Prostate gland (tissue), 2 donors: ENCODE data around the gene SH3D19. TPM values are rescaled to one million over a fixed set of nuclear protein-coding genes. Genes with fewer than 3 reads are reported as not detected.
A peak's percentile ranks its signal among the peaks of the same experiment; 100 is the strongest.

Source experiments
- DNase-seq: peaks from one replicate; pipeline ENCODE4 v3.0.0-alpha.2; 2019; ENCODE audit warnings: low spot score
- H3K27ac ChIP-seq, 2 donors: fragments of 200-600 bp; sonication (generic); 2 replicates each; pipeline ENCODE4 v1.5.1; 2017 to 2019
- H3K27me3 ChIP-seq: fragments of 200-600 bp; sonication (generic); replicated peaks from 2 replicates; pipeline ENCODE4 v1.5.1; 2019; ENCODE audit not compliant: insufficient read depth
- H3K36me3 ChIP-seq, 2 donors: fragments of 200-600 bp; sonication (generic); 1 replicate in 1 of 2; 2 replicates in 1 of 2; pipeline versions ENCODE4 v1.5.1 to v1.8.1; 2017 to 2019
- H3K4me1 ChIP-seq: fragments of 200-600 bp; sonication (generic); replicated peaks from 2 replicates; pipeline ENCODE4 v1.5.1; 2019
- H3K4me3 ChIP-seq, 2 donors: fragments of 200-600 bp; sonication (generic); 2 replicates each; pipeline ENCODE4 v1.5.1; 2017 to 2019
- H3K9me3 ChIP-seq: fragments of 200-600 bp; sonication (generic); 2 replicates; pipeline ENCODE4 v1.5.1; 2017
- CTCF ChIP-seq, 4 experiments: fragments of 200-600 bp in 2 of 4; fragments of 450-650 bp in 2 of 4; sonication (generic) in 2 of 4; IDR thresholded peaks; 1 replicate in 3 of 4; 2 replicates in 1 of 4; pipeline ENCODE4 v1.5.1; 2016 to 2019; ENCODE audit warnings: antibody characterized with exemption in 4 of 4, mild to moderate bottlenecking in 2 of 4, moderate library complexity in 2 of 4
- POLR2A ChIP-seq: fragments of 450-650 bp; IDR thresholded peaks from one replicate; pipeline ENCODE4 v1.6.1; 2016; ENCODE audit warnings: antibody characterized with exemption, mild to moderate bottlenecking
- POLR2AphosphoS5 ChIP-seq: sonication (generic); formaldehyde crosslinking; IDR thresholded peaks from one replicate; pipeline ENCODE4 v1.6.1; 2017; ENCODE audit warnings: antibody characterized with exemption
- WGBS: methylation state at CpG from one replicate; pipeline ENCODE4 v1.1.5; 2018; 5-methylcytosine and 5-hydroxymethylcytosine counted together
- intact Hi-C: fragments of 100-400 bp; cut with DNase I; formaldehyde crosslinking; loops from one replicate; pipeline ENCODE4 v1.14.2; 2022
- total RNA-seq, 2 donors: library from RNA; depleted of rRNA; stranded (reverse); fragments of >200 nt; gene quantifications; one replicate each; pipeline ENCODE4 v1.1.0, GENCODE V29; 2016

SH3D19 gene
- total RNA-seq, 2 donors from 2014 or later = 27.1 to 61.1 TPM

DNA sequence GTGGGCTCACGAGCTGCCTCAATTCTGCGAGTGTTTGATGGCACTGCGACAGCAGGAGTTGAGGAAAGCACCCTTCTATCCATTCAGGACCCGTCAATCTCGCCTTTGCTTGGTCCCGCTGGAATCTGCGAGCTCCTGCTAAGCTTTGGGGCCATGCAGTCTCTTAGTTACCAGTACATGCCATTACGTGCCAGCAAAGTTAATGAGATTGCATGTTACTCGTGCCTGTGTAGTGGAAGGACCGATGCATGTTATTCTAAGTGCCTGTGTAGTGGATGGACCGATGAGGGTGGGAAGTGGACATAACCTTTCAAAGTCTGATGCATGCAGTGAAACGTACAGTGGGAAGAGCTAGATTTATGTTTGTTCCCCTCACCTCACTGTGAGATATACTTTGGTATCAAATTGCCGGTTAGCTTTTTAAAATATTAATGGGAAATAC, 225.4 kb downstream of the SH3D19 start:
- Histone ChIP-seq H3K27ac (peak overlapping the region; percentile 84 to 85), H3K9me3 (no peaks in the 10 kb centered on the region), H3K4me1 (peaks cover 4% of the 10 kb centered on the region), H3K27me3 (no peaks in the 10 kb centered on the region), H3K36me3 (peaks cover 0 to 6% of the 10 kb centered on the region in 2 donors), H3K4me3 (peak overlapping the region; percentile 78 to 83)
- TF ChIP-seq CTCF (IDR thresholded peaks at IDR 0.05) (no peak), POLR2A (no peak), POLR2AphosphoS5 (no peak)
- intact Hi-C loops = no loop called here
- no peak for DNase-seq
- 0% methylated on average over 13 of the region's 13 CpGs for WGBS

DNA sequence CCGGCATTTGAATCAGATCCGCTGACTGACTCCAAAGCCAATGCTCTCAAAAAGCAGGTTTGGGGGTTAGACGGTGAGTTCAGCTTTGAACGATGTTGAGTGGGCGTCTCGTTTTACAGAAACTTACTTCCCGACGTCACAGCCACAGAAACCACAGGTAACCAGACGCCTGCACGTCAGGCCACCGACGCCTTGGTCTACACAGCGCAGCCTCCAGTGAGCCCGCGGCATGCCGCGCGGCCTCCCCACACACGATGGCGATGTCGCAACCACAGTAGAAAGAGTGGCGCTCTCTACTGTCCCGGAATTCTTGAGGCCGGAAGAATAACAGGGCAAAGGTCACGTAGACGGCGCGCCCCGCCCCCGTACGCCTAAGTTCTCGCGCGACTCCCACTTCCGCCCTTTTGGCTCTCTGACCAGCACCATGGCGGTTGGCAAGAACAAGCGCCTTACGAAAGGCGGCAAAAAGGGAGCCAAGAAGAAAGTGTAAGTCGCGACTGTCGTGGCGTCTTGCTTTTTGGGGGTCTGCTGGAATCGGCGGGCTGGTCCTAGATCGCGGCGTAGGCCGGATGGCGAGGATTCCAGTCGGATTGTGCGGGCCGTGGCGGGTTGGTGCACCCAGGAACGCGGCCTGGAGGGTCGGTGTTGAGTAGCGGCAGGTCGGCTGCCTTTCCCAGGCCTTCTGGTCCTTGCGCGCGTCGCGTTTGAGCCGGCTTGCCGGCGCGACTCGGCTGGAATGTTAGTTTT, 226.0 kb downstream of the SH3D19 start, which contains the start of gene RPS3A:
Gene RPS3A, plus strand, starts transcription at position 400 of the 747 bp plus-strand sequence. Its CDS starts 25 bp downstream, at position 425.
- H3K27me3 ChIP-seq = no peaks in the 10 kb centered on the region
- peak within 1 kb of the TSS; percentile 78 to 83 for H3K4me3 ChIP-seq
- WGBS = 1% methylated on average over 69 of the region's 69 CpGs
- peak; percentile 95 for DNase-seq
- H3K27ac ChIP-seq = peak within 1 kb of the TSS; percentile 84 to 85
- intact Hi-C loops = no loop called here
- TF ChIP-seq CTCF (IDR thresholded peaks at IDR 0.05) = peak; percentile 54 to 95 (median 93)
- peak; percentile 98 for TF ChIP-seq POLR2AphosphoS5
- peak; percentile 54 for TF ChIP-seq POLR2A
- no peaks in the 10 kb centered on the region for H3K9me3 ChIP-seq
- peaks cover 0 to 6% of the 10 kb centered on the region in 2 donors for H3K36me3 ChIP-seq
- H3K4me1 ChIP-seq = peaks cover 4% of the 10 kb centered on the region

DNA sequence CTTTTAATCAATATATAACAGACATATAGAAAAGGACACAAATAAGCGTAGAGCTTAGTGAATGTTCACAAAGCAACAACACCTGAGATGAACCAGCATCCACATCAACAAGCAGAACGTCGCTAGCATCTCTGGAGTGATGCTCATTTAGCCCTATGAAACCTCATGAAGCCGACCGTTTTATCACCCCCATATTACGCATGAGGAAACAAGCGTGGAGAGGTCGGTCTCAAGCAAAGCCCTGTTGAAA, 226.5 kb downstream of the SH3D19 start:
- 16% methylated on average over 8 of the region's 8 CpGs for WGBS
- TF ChIP-seq CTCF (IDR thresholded peaks at IDR 0.05) (no peak), POLR2A (no peak), POLR2AphosphoS5 (no peak)
- no peaks in the 10 kb centered on the region for H3K27me3 ChIP-seq
- intact Hi-C loops = no loop called here
- peaks cover 0 to 6% of the 10 kb centered on the region in 2 donors for H3K36me3 ChIP-seq
- H3K9me3 ChIP-seq = no peaks in the 10 kb centered on the region
- H3K4me3 ChIP-seq = peak overlapping the region; percentile 78 to 83
- no peak overlapping the region for H3K27ac ChIP-seq
- DNase-seq = no peak
- H3K4me1 ChIP-seq = peaks cover 4% of the 10 kb centered on the region

- H3K4me1 ChIP-seq = peaks cover 4% of the 10 kb centered on the region
- intact Hi-C loops = no loop called here
- H3K9me3 ChIP-seq = no peaks in the 10 kb centered on the region
- H3K4me3 ChIP-seq = no peak overlapping the region
- no peaks in the 10 kb centered on the region for H3K27me3 ChIP-seq
- H3K36me3 ChIP-seq = no peaks in the 10 kb centered on the region
- no peak for TF ChIP-seq POLR2A
- no peak for TF ChIP-seq CTCF (IDR thresholded peaks at IDR 0.05)
- no peak for TF ChIP-seq POLR2AphosphoS5
- H3K27ac ChIP-seq = no peak overlapping the region
- WGBS = 90% methylated on average over 3 of the region's 3 CpGs
- no peak for DNase-seq
Observed at GRCh38 chr4:151097759-151098158, 227.6 kb downstream of the SH3D19 start.

DNA sequence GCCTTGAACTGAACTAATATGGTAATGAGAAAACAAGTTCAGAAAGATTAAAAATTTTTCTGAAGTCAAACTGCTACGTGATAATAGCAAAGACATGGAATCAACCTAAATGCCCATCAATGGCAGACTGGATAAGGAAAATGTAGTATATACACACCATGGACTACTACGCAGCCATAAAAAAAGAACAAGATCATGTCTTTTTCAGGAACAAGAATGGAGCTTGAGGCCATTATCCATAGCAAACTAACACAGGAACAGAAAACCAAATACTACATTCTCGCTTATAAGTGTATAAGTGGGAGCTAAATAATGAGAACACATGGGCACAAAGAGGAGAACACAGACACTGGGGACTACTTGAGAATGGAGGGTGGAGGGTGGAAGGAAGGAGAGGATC, 230.3 kb downstream of the SH3D19 start:
- intact Hi-C loops = no loop called here
- TF ChIP-seq POLR2A (no peak), CTCF (IDR thresholded peaks at IDR 0.05) (no peak), POLR2AphosphoS5 (no peak)
- WGBS = 95% methylated on average over 3 of the region's 3 CpGs
- H3K36me3 ChIP-seq = no peaks in the 10 kb centered on the region
- no peak overlapping the region for H3K4me3 ChIP-seq
- DNase-seq = no peak
- H3K4me1 ChIP-seq = no peaks in the 10 kb centered on the region
- H3K9me3 ChIP-seq = no peaks in the 10 kb centered on the region
- H3K27me3 ChIP-seq = no peaks in the 10 kb centered on the region
- no peak overlapping the region for H3K27ac ChIP-seq
